Neural progenitor cell (in vitro differentiated cells): Measurements from ENCODE around the gene RUNX1. TPM values are rescaled to one million over a fixed set of nuclear protein-coding genes. Genes with fewer than 3 reads are reported as not detected.

Experiments
- DNase-seq: peaks from one replicate; pipeline ENCODE4 v3.0.0-alpha.2; 2016; ENCODE audit warnings: low spot score
- H2AFZ ChIP-seq: fragments of 200-600 bp; sonication (generic); replicated peaks from 2 replicates; pipeline ENCODE4 v1.6.1; 2016; ENCODE audit warnings: antibody characterized with exemption
- H3F3A ChIP-seq: fragments of 200-600 bp; sonication (generic); 2 replicates; pipeline ENCODE4 v1.6.1; 2016; ENCODE audit warnings: antibody characterized with exemption, low read depth
- H3K27ac ChIP-seq: fragments of 200-600 bp; sonication (generic); 2 replicates; pipeline ENCODE4 v1.5.1; 2016; ENCODE audit warnings: mild to moderate bottlenecking
- H3K27me3 ChIP-seq: fragments of 200-600 bp; sonication (generic); 2 replicates; pipeline ENCODE4 v1.6.1; 2016; ENCODE audit warnings: mild to moderate bottlenecking, moderate library complexity
- H3K36me3 ChIP-seq: fragments of 200-600 bp; sonication (generic); 2 replicates; pipeline ENCODE4 v1.5.1; 2016
- H3K4me1 ChIP-seq: fragments of 200-600 bp; sonication (generic); 2 replicates; pipeline ENCODE4 v1.6.1; 2016; ENCODE audit warnings: mixed run types
- H3K4me2 ChIP-seq: fragments of 200-600 bp; sonication (generic); 2 replicates; pipeline ENCODE4 v1.6.1; 2016
- H3K4me3 ChIP-seq: fragments of 200-600 bp; sonication (generic); 2 replicates; pipeline ENCODE4 v1.5.1; 2016
- H3K79me2 ChIP-seq: fragments of 200-600 bp; sonication (generic); 2 replicates; pipeline ENCODE4 v1.6.1; 2016; ENCODE audit warnings: low read depth
- H3K9ac ChIP-seq: fragments of 200-600 bp; sonication (generic); 2 replicates; pipeline ENCODE4 v1.6.1; 2016
- H3K9me3 ChIP-seq: fragments of 200-600 bp; sonication (generic); 2 replicates; pipeline ENCODE4 v1.5.1; 2016; ENCODE audit warnings: low read depth
- H4K20me1 ChIP-seq: fragments of 200-600 bp; sonication (generic); 2 replicates; pipeline ENCODE4 v1.6.1; 2016; ENCODE audit warnings: low read depth
- H3K27ac Mint-ChIP-seq: 3 replicates; pipeline ENCODE4 v1.8.0; 2021; ENCODE audit warnings: mixed read lengths
- H3K27me3 Mint-ChIP-seq: 2 replicates; pipeline ENCODE4 v1.8.0; 2022; ENCODE audit warnings: low read depth, mild to moderate bottlenecking, inconsistent platforms, moderate library complexity, mixed read lengths; ENCODE audit not compliant: insufficient read depth
- H3K36me3 Mint-ChIP-seq: 3 replicates; pipeline ENCODE4 v1.8.0; 2021; ENCODE audit warnings: mixed read lengths
- H3K4me1 Mint-ChIP-seq: 3 replicates; pipeline ENCODE4 v1.8.0; 2021; ENCODE audit warnings: mixed read lengths
- H3K4me3 Mint-ChIP-seq: 3 replicates; pipeline ENCODE4 v1.8.0; 2021; ENCODE audit warnings: mild to moderate bottlenecking, moderate library complexity, mixed read lengths
- H3K9me3 Mint-ChIP-seq: 3 replicates; pipeline ENCODE4 v1.8.0; 2020; ENCODE audit warnings: mixed read lengths
- EZH2 ChIP-seq: fragments of 200-600 bp; sonication (generic); IDR thresholded peaks from 2 replicates; pipeline ENCODE4 v1.6.1; 2017; ENCODE audit warnings: antibody characterized with exemption, mild to moderate bottlenecking, moderate library complexity
- EZH2phosphoT487 ChIP-seq: fragments of 200-600 bp; sonication (generic); IDR thresholded peaks from 2 replicates; pipeline ENCODE4 v1.6.1; 2017; ENCODE audit warnings: antibody characterized with exemption
- total RNA-seq: library from RNA; depleted of rRNA; stranded (reverse); fragments of >200 nt; gene quantifications from 2 replicates; pipeline ENCODE4 v1.2.3, GENCODE V29; 2015; ENCODE audit warnings: low replicate concordance
- TF ChIP-seq, protein P1 (sequence below): fragments of 200-600 bp; sonication (generic); IDR thresholded peaks from 2 replicates; pipeline ENCODE4 v1.5.1; 2017; ENCODE audit warnings: antibody characterized with exemption, mild to moderate bottlenecking

The RUNX1 gene
- total RNA-seq, 1 donor from 2014 or later = 0.09 TPM

DNA sequence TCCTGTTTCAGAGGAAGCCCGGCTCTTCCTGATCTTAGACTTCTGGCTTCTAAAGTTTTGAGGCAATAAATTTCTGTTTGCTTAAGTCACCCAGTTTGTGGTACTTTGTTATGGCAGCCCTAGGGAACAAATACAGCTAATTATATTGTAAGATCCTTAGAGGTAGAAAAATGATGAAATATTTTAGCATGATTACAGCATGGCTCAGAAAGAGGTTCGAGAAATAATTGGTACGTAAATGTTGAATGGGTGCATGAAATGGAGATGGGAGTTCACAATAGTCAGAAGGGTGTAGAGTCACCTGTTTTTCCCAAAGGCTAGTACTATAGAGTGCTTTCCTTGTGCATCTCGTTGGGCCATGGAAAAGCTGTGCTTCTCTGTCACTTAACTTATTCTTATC is 123.5 kb downstream of the RUNX1 start:
- TF ChIP-seq EZH2 = no peak
- TF ChIP-seq, protein P1, sequence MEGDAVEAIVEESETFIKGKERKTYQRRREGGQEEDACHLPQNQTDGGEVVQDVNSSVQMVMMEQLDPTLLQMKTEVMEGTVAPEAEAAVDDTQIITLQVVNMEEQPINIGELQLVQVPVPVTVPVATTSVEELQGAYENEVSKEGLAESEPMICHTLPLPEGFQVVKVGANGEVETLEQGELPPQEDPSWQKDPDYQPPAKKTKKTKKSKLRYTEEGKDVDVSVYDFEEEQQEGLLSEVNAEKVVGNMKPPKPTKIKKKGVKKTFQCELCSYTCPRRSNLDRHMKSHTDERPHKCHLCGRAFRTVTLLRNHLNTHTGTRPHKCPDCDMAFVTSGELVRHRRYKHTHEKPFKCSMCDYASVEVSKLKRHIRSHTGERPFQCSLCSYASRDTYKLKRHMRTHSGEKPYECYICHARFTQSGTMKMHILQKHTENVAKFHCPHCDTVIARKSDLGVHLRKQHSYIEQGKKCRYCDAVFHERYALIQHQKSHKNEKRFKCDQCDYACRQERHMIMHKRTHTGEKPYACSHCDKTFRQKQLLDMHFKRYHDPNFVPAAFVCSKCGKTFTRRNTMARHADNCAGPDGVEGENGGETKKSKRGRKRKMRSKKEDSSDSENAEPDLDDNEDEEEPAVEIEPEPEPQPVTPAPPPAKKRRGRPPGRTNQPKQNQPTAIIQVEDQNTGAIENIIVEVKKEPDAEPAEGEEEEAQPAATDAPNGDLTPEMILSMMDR = no peak
- H3K27ac Mint-ChIP-seq = no peak overlapping the region
- no peak overlapping the region for H3K27ac ChIP-seq
- H3K36me3 ChIP-seq = no peaks in the 10 kb centered on the region
- H3K79me2 ChIP-seq = no peaks in the 10 kb centered on the region
- H3K27me3 ChIP-seq = no peaks in the 10 kb centered on the region
- H3K36me3 Mint-ChIP-seq = no peaks in the 10 kb centered on the region
- no peak for DNase-seq
- H3K27me3 Mint-ChIP-seq = peaks cover 3% of the 10 kb centered on the region
- no peaks in the 10 kb centered on the region for H4K20me1 ChIP-seq
- H3K4me1 ChIP-seq = no peaks in the 10 kb centered on the region
- no peak overlapping the region for H3K9ac ChIP-seq
- H3K9me3 ChIP-seq = no peaks in the 10 kb centered on the region
- H3K4me2 ChIP-seq = no peak overlapping the region
- no peak overlapping the region for H2AFZ ChIP-seq
- no peak overlapping the region for H3K4me3 ChIP-seq
- H3K9me3 Mint-ChIP-seq = no peaks in the 10 kb centered on the region
- H3F3A ChIP-seq = no peaks in the 10 kb centered on the region
- H3K4me1 Mint-ChIP-seq = no peaks in the 10 kb centered on the region
- H3K4me3 Mint-ChIP-seq = no peak overlapping the region

DNA sequence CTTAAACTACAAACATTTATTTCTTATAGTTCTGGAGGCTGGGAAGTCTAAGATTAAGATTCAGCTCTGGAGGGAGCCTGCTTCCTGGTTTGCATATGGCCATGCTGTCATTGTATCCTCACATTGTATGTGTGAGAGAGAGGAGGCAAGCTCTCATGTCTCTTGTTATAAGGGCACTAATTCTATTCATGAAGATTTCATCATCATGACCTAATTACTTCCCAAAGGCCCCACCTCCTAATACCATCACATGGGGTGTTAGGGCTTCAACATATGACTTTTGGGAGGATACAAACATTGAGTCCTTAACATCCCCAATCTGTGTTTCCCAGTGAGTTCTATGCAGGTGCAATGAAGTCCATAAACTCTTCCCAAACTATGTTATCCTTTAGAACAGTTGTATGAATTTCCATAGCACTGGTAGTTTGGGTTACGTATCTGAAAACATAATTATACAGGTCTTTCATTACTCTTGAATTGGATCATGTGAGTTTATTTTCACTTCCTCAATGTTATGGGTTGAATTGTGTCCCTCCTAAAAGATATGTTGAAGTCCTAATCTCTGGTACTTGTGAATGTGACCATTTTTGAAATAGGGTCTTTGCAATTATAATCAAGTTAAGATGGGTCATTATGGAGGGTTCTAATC is 124.2 kb downstream of the RUNX1 start:
- Histone ChIP-seq H3K36me3 (no peaks in the 10 kb centered on the region), H3K4me2 (no peak overlapping the region), H3K79me2 (no peaks in the 10 kb centered on the region), H3K27me3 (no peaks in the 10 kb centered on the region), H4K20me1 (no peaks in the 10 kb centered on the region), H3K4me1 (no peaks in the 10 kb centered on the region), H2AFZ (no peak overlapping the region), H3K4me3 (no peak overlapping the region), H3K9me3 (no peaks in the 10 kb centered on the region), H3K9ac (no peak overlapping the region), H3F3A (no peaks in the 10 kb centered on the region), H3K27ac (no peak overlapping the region)
- TF ChIP-seq, protein P1 = no peak
- no peak for TF ChIP-seq EZH2phosphoT487
- TF ChIP-seq EZH2 = no peak
- Mint-ChIP-seq H3K27ac (no peak overlapping the region), H3K4me3 (no peak overlapping the region), H3K9me3 (no peaks in the 10 kb centered on the region), H3K4me1 (no peaks in the 10 kb centered on the region), H3K36me3 (no peaks in the 10 kb centered on the region), H3K27me3 (peaks cover 3% of the 10 kb centered on the region)
- no peak for DNase-seq

DNA sequence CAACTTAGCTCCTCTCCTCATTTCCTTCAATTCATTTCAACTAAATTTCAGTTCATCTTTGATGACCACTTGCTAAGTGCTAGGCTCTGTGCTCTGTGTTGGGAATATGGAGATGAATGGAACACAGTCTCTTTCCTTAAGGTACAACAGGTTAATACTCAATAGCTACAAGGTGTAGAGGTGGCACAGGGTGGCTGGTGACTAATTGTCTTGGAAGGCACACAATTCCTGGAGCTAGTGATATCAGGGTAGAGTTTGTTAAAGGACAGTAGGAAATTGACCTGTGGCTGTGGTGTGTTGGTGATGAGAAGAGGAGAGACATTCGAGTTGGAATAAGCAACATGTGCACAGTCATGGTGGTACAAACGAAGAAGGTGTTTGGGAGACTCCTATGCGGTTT is 124.9 kb downstream of the RUNX1 start:
- Mint-ChIP-seq H3K27ac (no peak overlapping the region), H3K27me3 (peaks cover 3% of the 10 kb centered on the region), H3K4me1 (no peaks in the 10 kb centered on the region), H3K4me3 (no peak overlapping the region), H3K9me3 (no peaks in the 10 kb centered on the region), H3K36me3 (no peaks in the 10 kb centered on the region)
- Histone ChIP-seq H3K36me3 (no peaks in the 10 kb centered on the region), H3K4me1 (no peaks in the 10 kb centered on the region), H3K9ac (no peak overlapping the region), H3K9me3 (no peaks in the 10 kb centered on the region), H2AFZ (no peak overlapping the region), H3K4me3 (no peak overlapping the region), H3K4me2 (no peak overlapping the region), H4K20me1 (no peaks in the 10 kb centered on the region), H3K27ac (no peak overlapping the region), H3K27me3 (no peaks in the 10 kb centered on the region), H3F3A (no peaks in the 10 kb centered on the region), H3K79me2 (no peaks in the 10 kb centered on the region)
- no peak for TF ChIP-seq EZH2
- TF ChIP-seq EZH2phosphoT487 = no peak
- TF ChIP-seq, protein P1 = no peak
- no peak for DNase-seq
